Natural killer cell treated with Interleukin-12 subunit alpha and Interleukin-12 subunit beta and Interleukin-15 and Interleukin-18, amount 100 ng/mL, for 72 hours (primary cell): ENCODE data around the gene HTRA2. TPM values are rescaled to one million over a fixed set of nuclear protein-coding genes. Genes with fewer than 3 reads are reported as not detected.

Source experiments
- ATAC-seq, 2 donors: fragments of 150-1000 bp; cut with Tn5 transposase in 1 of 2; sonication (Bioruptor Pico), chemical (Tn5 transposase) in 1 of 2; 2 replicates each; pipeline ENCODE4 v1.10.0; 2021
- DNase-seq: peaks from one replicate; pipeline ENCODE4 v3.0.0; 2022; ENCODE audit warnings: low spot score
- H3K27ac Mint-ChIP-seq, 2 donors: 1 replicate in 1 of 2; 2 replicates in 1 of 2; pipeline ENCODE4 v1.8.0; 2022; ENCODE audit warnings: mixed read lengths in 2 of 2, mild to moderate bottlenecking in 1 of 2, moderate library complexity in 1 of 2
- H3K27me3 Mint-ChIP-seq, 2 donors: 1 replicate in 1 of 2; 2 replicates in 1 of 2; pipeline ENCODE4 v1.8.0; 2022; ENCODE audit warnings: mixed read lengths in 2 of 2
- H3K36me3 Mint-ChIP-seq: one replicate; pipeline ENCODE4 v1.8.0; 2022; ENCODE audit warnings: mixed read lengths
- H3K4me1 Mint-ChIP-seq, 2 donors: 1 replicate in 1 of 2; 2 replicates in 1 of 2; pipeline ENCODE4 v1.8.0; 2022; ENCODE audit warnings: low read depth in 2 of 2, mixed read lengths in 2 of 2, mild to moderate bottlenecking in 1 of 2
- H3K4me3 Mint-ChIP-seq: one replicate; pipeline ENCODE4 v1.8.0; 2022; ENCODE audit warnings: mixed read lengths
- H3K9me3 Mint-ChIP-seq: 2 replicates; pipeline ENCODE4 v1.8.0; 2022; ENCODE audit warnings: mixed read lengths
- total RNA-seq, 2 donors: library from RNA; stranded (reverse); gene quantifications; one replicate each; pipeline ENCODE4 v1.2.3, GENCODE V29; 2022

HTRA2 gene
- total RNA-seq, 2 donors from 2014 or later, result 93.1 to 100 TPM

DNA sequence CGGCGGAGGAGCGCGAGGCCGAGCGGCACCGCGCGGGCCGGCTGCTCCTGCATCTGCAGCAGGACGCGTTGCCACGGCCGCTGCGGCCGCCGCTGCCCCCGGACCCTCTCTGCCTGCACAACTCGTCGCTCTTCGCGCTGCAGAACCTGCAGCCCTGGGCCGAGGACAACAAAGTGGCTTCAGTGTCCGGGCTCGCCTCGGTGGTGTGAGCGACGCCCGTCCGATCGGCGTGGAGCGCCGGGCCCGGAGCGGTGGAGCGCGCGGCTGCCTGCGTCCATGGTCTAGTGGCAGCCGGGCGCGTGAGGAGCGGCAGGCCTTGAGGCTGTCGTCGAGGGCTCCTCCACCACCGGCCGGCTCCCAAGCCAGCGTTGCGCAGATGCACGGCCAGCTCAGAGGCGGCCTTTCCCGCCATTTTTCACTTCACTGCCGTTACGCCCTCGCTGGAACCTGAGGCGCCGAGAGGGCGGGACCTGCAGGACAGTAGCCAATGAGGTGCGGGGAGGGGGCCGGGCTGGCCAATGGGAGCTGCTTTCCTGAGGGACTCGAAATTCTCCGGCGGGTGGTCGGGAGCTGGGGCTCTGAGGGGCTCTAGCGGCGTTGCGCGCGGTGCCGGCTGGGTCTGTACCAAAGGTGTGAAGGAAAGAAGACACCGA, 13.6 kb upstream of the HTRA2 start:
- Mint-ChIP-seq H3K9me3 (no peaks in the 10 kb centered on the region), H3K4me1 (peaks cover 7 to 12% of the 10 kb centered on the region in 2 donors), H3K27me3 (peaks cover 41 to 61% of the 10 kb centered on the region in 2 donors), H3K27ac (peak overlapping the region in 1 of 2 donors; percentile 66), H3K36me3 (no peaks in the 10 kb centered on the region), H3K4me3 (peak overlapping the region; percentile 60)
- peak; percentile 80 for DNase-seq
- peak; percentile 81 to 91 for ATAC-seq

DNA sequence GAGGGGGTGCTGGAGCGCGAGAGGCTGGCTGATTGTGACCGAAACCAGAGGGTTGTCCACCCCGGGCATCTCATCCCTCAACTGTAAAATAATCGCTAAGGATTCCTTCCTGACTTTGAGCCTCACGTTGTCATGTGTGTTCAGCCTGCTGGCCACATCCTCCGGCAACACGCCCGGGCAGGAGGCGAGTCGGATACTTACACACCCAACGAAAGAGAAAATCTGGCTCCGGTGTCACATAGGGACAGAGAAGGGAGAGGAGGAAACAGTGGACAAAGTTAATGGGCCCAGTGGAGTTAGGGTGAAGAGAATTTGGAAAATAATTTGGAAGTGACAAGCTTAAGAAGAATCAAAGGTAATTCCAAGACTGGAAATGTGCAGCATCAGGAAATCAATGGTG, 13.1 kb upstream of the HTRA2 start:
- Mint-ChIP-seq H3K9me3 (no peaks in the 10 kb centered on the region), H3K36me3 (no peaks in the 10 kb centered on the region), H3K4me3 (peak overlapping the region; percentile 60), H3K4me1 (peaks cover 7 to 12% of the 10 kb centered on the region in 2 donors), H3K27ac (peak overlapping the region in 1 of 2 donors; percentile 66), H3K27me3 (peaks cover 43 to 55% of the 10 kb centered on the region in 2 donors)
- ATAC-seq (no peak), DNase-seq (no peak)

DNA sequence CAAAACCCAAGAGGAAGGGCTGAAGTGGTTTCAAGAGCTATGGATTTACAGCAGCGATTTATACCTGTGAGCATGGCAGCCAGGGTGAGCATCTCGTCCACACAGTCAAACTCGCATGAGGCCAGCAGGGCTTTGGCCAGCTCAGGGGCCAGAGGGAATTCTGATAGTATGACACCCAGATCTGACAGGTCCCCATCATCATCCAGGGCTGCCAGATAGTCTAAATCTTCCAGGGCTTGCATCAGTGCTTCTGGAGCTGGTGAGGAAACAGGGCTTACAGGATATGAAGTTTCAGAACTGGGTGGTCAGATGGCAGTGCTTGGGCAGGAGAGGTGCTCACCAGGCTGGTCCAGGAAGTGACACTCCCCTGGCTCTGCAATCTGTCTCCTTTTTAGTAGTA, 7.2 kb upstream of the HTRA2 start:
- no peak for DNase-seq
- Mint-ChIP-seq H3K4me1 (peaks cover 0 to 15% of the 10 kb centered on the region in 2 donors), H3K36me3 (peaks cover 9% of the 10 kb centered on the region), H3K27me3 (peaks cover 23 to 30% of the 10 kb centered on the region in 2 donors), H3K4me3 (no peak overlapping the region), H3K9me3 (no peaks in the 10 kb centered on the region), H3K27ac (no peak overlapping the region)
- no peak for ATAC-seq

DNA sequence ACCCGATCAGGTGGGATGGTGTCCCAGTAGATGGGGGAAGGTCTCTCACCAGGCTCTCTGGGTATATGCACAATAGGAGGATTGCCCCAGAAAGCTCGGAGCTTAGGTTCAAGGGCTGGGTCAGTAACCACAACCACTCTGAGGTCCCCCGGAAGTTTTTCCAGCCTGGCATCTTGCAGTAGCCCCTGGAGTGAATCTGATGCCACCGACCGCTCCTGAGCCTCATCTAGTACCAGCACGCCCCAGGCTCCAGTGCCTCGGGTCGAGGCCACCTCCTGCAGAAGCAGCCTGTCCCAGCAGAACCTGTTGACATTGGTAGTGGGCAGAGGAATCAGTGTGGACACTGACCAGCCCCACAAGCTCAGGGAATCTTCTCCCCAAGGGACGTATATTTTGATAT, 5.7 kb upstream of the HTRA2 start:
- peaks cover 12 to 16% of the 10 kb centered on the region in 2 donors for H3K27me3 Mint-ChIP-seq

DNA sequence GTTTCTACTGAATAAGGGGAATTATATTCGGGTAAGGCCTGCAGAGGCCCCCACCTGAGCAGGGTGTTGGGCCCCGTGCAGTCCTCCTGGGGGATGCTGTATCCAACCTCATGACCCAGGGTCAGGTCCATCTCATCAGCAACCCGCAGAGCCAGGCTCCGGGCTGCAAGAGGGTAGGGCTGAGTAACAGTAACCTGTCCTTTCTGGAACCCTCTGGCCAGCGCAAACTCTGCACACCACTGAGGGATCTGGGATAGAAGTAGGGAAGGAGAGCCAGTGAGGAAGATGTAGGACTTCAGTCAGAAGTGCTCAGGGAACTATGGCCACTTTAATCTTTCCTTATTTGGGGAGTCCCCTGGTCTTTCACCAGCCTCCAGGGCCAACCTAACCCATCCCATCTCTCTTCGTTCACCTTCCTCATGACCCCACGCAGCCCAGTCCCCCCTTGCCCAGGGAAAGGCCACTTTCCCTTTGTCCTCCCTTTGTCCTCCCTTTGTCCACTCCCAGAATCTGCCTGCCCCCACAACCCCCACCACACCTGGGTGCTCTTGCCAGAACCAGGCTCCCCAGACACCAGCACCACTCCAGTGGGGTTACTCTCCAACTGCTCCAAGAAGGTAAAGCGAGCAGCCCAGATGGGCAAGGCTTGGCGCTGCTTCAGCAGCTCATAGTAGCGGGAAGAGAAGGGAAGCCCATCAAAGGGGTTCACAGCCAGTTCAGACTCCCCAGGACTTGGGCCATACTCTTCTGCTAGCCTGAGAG, 4.6 kb upstream of the HTRA2 start:
- DNase-seq, result no peak

More for the DNA sequence above, 5.7 kb upstream of the HTRA2 start:
- no peak overlapping the region for H3K27ac Mint-ChIP-seq
- peaks cover 12 to 27% of the 10 kb centered on the region in 2 donors for H3K4me1 Mint-ChIP-seq
- ATAC-seq (no peak), DNase-seq (no peak)
- no peak overlapping the region for H3K4me3 Mint-ChIP-seq
- peaks cover 21% of the 10 kb centered on the region for H3K36me3 Mint-ChIP-seq
- no peaks in the 10 kb centered on the region for H3K9me3 Mint-ChIP-seq

DNA sequence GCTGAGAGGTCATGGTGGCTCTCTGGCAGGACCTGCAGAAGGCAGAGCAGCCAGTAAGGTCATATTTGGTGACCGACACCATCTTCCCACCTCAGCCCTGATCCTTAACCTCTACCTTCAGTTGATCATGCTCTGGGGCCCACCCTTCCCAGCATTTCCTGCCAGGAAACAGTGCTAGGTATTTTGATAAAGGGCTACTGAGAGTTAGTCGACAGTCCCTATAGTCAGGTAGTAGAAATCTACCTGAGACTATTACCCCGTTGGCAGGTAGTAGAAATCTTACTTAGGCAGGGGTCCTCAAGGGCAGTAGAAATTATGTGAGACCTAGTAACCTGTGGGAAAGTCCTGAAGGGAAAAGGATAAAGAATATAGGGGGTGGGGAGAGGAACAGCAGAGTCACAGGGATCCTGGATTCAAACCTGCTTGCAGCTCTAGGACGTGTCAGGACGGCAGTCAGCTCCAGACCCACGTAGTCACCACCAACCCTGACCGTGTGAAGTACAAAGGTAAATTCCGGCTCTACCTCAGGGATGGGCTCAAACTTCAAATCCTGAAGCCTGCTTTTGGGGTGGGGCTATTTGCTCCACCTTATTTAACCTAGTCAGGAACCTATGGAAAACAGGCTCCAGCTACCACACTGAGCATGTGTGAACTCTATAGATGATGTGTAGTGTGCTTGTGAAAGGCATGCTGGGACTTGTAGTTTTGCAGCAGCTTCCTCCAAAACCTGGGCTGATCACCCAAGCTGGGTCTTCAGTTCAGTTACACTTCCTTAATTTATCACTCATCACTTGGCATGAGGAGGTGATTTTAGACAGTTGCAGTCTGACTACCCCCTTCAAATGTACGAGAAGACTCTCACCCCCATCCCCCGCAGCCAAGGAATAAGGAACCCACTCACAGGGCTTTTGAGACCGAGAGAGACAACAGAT, 3.8 kb upstream of the HTRA2 start, which contains the start of gene DQX1:
TSS of gene DQX1 (minus strand) at position 515 of the 932 bp plus-strand sequence. CDS start at position 13, 502 bp downstream.
- no peaks in the 10 kb centered on the region for H3K9me3 Mint-ChIP-seq
- peak within 1 kb of the TSS; percentile 91 for H3K4me3 Mint-ChIP-seq
- ATAC-seq (no peak), DNase-seq (no peak)
- H3K36me3 Mint-ChIP-seq, result peaks cover 22% of the 10 kb centered on the region
- peaks cover 0 to 3% of the 10 kb centered on the region in 2 donors for H3K27me3 Mint-ChIP-seq
- H3K4me1 Mint-ChIP-seq, result peaks cover 21 to 32% of the 10 kb centered on the region in 2 donors
- H3K27ac Mint-ChIP-seq, result peak within 1 kb of the TSS in 1 of 2 donors; percentile 57

More for the DNA sequence above, 4.6 kb upstream of the HTRA2 start:
- Mint-ChIP-seq H3K9me3 (no peaks in the 10 kb centered on the region), H3K4me3 (no peak overlapping the region), H3K36me3 (peaks cover 22% of the 10 kb centered on the region), H3K27me3 (peaks cover 4 to 6% of the 10 kb centered on the region in 2 donors), H3K27ac (no peak overlapping the region), H3K4me1 (peaks cover 15 to 28% of the 10 kb centered on the region in 2 donors)
- ATAC-seq, result no peak

DNA sequence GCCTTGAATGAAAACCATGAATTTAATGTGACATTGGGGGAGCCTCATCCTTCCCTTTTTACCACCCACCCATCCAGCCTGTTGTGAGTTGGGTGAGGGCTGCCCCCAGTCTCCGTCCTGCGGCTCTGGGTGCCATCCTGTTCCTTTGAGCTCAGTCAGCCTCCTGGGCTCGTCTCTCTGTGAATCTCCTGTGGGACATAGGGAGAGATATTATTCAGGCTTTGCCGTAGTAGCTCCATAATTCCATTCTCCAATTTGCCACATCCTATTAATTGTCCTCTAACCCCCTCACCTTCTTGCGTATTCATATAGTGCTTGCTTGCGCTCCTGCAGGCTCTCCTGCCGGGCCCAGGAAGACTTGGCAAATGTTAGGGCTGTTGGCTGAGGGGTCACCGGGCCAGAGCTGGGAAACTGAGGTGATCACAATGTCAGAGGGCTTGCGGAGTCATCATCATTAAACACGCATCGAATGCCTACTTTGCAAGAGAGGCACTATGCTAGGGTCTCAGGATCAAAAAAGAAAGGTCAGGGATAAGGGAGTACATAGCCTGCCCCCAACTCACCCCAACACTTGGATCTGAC, 3.0 kb upstream of the HTRA2 start:
- ATAC-seq (no peak), DNase-seq (no peak)
- Mint-ChIP-seq H3K4me3 (peak overlapping the region; percentile 91), H3K27ac (peak overlapping the region in 1 of 2 donors; percentile 57), H3K4me1 (peaks cover 29 to 39% of the 10 kb centered on the region in 2 donors), H3K27me3 (no peaks in the 10 kb centered on the region), H3K36me3 (peaks cover 22% of the 10 kb centered on the region), H3K9me3 (no peaks in the 10 kb centered on the region)

DNA sequence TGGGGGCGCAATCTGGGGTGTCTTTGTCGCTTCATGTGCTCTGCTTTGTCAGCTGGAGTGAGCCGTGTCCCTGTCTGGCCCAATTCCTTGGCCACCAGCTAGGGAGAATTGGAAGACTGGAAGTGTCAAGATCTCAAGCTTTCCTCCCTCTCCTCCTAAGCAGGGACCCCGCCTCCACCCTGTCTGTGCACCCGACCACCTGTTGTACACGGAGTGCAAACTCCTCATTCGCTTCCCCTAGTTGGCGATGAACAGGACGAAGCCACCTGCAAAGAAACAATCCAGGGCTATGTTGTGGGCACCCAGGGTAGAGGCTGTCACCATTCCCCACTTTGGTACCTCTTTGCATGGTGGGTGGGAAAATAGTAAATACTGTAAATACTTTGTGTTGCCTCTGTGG, 2.0 kb upstream of the HTRA2 start:
- H3K4me3 Mint-ChIP-seq, result peak overlapping the region; percentile 91
- H3K4me1 Mint-ChIP-seq, result peaks cover 39 to 46% of the 10 kb centered on the region in 2 donors
- H3K9me3 Mint-ChIP-seq, result no peaks in the 10 kb centered on the region
- peaks cover 29% of the 10 kb centered on the region for H3K36me3 Mint-ChIP-seq
- ATAC-seq (no peak), DNase-seq (no peak)
- peak overlapping the region; percentile 96 to 98 for H3K27ac Mint-ChIP-seq
- no peaks in the 10 kb centered on the region for H3K27me3 Mint-ChIP-seq

DNA sequence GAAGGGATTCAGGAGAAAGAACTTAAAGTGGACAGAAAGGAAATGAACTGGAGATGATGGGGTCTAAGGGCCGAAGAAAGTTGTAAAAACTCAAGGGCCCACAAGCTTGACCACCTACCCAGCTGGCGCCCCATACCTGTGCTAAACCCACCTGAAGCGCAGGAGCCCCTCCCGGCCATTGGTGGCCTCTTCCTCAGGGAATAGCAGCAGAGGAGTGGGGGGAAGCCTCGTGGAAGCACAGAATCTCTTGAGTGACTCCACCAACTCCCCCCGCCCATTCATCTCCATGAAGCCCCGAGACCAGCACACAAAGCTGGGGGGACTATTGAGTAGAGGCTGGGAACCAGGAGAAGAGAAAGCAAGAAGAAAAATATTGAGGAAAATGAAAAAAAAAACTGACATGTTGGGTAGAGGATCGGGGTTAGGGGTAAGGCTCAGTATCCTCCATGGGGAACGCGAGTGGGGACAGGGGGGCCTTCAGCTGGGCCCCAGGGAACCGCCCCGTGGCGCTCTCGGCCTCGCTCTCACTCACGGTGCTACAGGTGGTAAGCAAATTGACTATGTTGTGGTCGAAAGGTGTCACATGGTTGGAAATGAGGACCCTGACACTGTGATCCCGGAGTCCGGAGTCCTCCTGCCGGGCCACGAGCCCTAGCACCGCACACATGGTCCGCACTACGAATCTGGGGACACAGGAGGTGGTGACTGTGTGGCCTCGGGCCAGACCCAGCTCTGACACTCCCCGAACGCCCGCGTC, 955 bp upstream of the HTRA2 start:
- peak overlapping the region; percentile 96 to 98 for H3K27ac Mint-ChIP-seq
- peaks cover 29% of the 10 kb centered on the region for H3K36me3 Mint-ChIP-seq
- H3K27me3 Mint-ChIP-seq, result no peaks in the 10 kb centered on the region
- ATAC-seq (peak; percentile 2 to 12), DNase-seq (no peak)
- H3K9me3 Mint-ChIP-seq, result no peaks in the 10 kb centered on the region
- peak overlapping the region; percentile 91 for H3K4me3 Mint-ChIP-seq
- H3K4me1 Mint-ChIP-seq, result peaks cover 39 to 49% of the 10 kb centered on the region in 2 donors

DNA sequence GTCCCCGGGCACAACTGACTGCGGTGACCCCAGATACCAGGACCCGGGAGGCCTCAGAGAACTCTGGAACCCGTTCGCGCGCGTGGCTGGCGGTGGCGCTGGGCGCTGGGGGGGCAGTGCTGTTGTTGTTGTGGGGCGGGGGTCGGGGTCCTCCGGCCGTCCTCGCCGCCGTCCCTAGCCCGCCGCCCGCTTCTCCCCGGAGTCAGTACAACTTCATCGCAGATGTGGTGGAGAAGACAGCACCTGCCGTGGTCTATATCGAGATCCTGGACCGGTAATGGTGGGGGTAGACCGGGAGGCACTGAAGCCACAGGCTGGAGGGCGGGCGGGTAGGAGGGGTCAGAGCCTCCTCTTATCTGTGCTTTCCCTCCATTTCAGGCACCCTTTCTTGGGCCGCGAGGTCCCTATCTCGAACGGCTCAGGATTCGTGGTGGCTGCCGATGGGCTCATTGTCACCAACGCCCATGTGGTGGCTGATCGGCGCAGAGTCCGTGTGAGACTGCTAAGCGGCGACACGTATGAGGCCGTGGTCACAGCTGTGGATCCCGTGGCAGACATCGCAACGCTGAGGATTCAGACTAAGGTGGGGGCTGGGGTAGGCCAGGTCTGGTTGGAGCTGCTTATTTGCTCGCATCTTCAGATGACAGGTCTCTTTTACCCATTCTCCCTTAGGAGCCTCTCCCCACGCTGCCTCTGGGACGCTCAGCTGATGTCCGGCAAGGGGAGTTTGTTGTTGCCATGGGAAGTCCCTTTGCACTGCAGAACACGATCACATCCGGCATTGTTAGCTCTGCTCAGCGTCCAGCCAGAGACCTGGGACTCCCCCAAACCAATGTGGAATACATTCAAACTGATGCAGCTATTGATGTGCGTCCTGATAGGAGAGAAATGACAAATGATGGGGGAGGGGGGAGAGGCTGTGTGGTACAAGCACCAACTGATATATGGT, 780 bp downstream of the HTRA2 start:
- H3K9me3 Mint-ChIP-seq, result no peaks in the 10 kb centered on the region
- peak overlapping the region; percentile 91 for H3K4me3 Mint-ChIP-seq
- DNase-seq (peak; percentile 89), ATAC-seq (peak; percentile 48 to 63)
- H3K27ac Mint-ChIP-seq, result peak overlapping the region; percentile 96 to 98
- H3K36me3 Mint-ChIP-seq, result peaks cover 29% of the 10 kb centered on the region
- peaks cover 39 to 49% of the 10 kb centered on the region in 2 donors for H3K4me1 Mint-ChIP-seq
- H3K27me3 Mint-ChIP-seq, result no peaks in the 10 kb centered on the region

DNA sequence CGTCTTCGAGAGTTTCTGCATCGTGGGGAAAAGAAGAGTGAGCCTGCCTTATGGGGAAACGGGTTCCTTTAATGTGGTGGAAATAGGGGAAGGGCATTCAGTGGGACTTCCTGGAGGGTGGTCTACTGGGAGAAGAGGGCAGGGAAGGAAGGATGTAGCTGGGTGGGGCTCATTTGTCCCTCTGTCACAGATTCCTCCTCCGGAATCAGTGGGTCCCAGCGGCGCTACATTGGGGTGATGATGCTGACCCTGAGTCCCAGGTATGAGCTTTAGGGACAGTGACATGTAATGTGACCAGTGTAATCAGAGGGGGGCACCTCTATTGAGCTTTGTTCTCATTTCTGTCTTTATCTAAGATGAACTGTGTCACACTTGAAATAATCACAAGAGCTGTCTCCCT, 1.9 kb downstream of the HTRA2 start:
- peak overlapping the region; percentile 91 for H3K4me3 Mint-ChIP-seq
- peak overlapping the region; percentile 96 to 98 for H3K27ac Mint-ChIP-seq
- no peak for DNase-seq

More for the DNA sequence above, 1.9 kb downstream of the HTRA2 start:
- Mint-ChIP-seq H3K36me3 (peaks cover 23% of the 10 kb centered on the region), H3K27me3 (no peaks in the 10 kb centered on the region), H3K9me3 (no peaks in the 10 kb centered on the region), H3K4me1 (peaks cover 39 to 43% of the 10 kb centered on the region in 2 donors)
- ATAC-seq, result no peak
